ENCODE measurements around the gene NLGN2. TPM values are rescaled to one million over a fixed set of nuclear protein-coding genes. Genes with fewer than 3 reads are reported as not detected.

The NLGN2 gene
- total RNA-seq, 1 experiment from 2014 or later = 70.2 TPM

DNA sequence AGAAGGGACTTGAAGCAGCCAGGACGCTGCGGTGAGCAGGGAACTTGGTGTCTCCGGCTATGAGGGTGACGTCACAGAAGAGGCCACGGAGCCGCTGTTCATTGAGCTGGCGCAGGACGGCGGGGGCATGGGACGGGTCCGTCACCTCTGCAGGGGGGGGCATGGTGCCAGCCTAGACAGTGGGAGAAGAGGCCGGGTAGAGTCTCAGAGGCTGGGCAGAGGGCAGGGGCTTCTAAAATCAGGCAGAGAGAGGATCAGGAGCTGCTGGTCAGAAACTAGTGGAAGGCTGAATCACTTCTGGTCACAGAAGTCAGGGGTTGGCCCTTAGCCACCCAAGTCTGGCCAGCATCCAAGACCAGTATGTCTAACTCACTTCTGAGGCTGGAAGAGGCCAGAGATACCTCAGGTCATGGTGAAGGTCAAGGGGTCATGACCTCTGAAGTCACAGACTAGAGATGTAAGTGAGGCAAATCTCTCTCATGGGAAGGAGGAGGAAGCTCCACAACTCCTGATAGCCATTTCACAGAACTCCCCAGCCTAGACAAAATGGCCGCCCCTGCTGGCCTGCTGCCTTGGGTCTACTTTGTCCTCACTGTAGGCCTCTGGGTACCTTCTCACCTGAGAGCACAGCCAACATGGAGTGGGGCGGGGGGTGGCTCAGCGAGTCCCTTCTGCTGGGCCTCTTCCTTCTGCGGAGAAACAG lies 59.1 kb downstream of the NLGN2 start:
- no peaks in the 10 kb centered on the region; the same call in 1 of the 2 replicates for H3K4me1 ChIP-seq (ENCODE audit: insufficient read depth, low read length)
- peaks cover 2 to 18% (median 17%) of the 10 kb centered on the region in 3 experiments; a peak in 5 of 7 replicates for H3K36me3 Mint-ChIP-seq (ENCODE audit: insufficient read depth in 1 of 3, low read depth in 3 of 3)
- DNase-seq = no peak
- H3K79me1 ChIP-seq (ENCODE audit: insufficient read depth, low read depth, low read length, poor library complexity, severe bottlenecking) = no peaks in the 10 kb centered on the region
- H3K27ac Mint-ChIP-seq = peak overlapping the region in 2 of 3 experiments; percentile 44 to 91; a peak in 4 of 7 replicates
- H3K14ac ChIP-seq (ENCODE audit: insufficient read depth, low read length) = no peak overlapping the region; the same call in 1 of the 2 replicates
- no peaks in the 10 kb centered on the region for H3K9me3 ChIP-seq (ENCODE audit: control insufficient read depth, low read depth, low read length)
- H4K5ac ChIP-seq (ENCODE audit: insufficient read length, low read depth, low read length) = no peak overlapping the region
- H3K4me3 Mint-ChIP-seq = no peak overlapping the region
- H2AK5ac ChIP-seq (ENCODE audit: insufficient read length, low read length) = no peak overlapping the region
- no peak overlapping the region for H4K91ac ChIP-seq (ENCODE audit: insufficient read length, low read depth, low read length)
- H3K4me2 ChIP-seq (ENCODE audit: insufficient read depth, insufficient read length, low read length) = no peak overlapping the region
- no peaks in the 10 kb centered on the region for H3K79me2 ChIP-seq (ENCODE audit: insufficient read depth, low read length)
- no peak overlapping the region for H2BK12ac ChIP-seq (ENCODE audit: insufficient read length, low read depth, low read length)
- peaks cover 0 to 2% of the 10 kb centered on the region in 2 experiments for H3K4me1 Mint-ChIP-seq
- no peak overlapping the region for H3K9ac ChIP-seq (ENCODE audit: extremely low read depth, insufficient read length, low read length)
- H2BK5ac ChIP-seq (ENCODE audit: insufficient read length, low read length) = no peak overlapping the region
- no peak for TF ChIP-seq CTCF (conservative IDR thresholded peaks at IDR 0.05)
- H3K9me3 Mint-ChIP-seq = no peaks in the 10 kb centered on the region
- no peaks in the 10 kb centered on the region for H3K27me3 Mint-ChIP-seq (ENCODE audit: low read depth)
- H3K23ac ChIP-seq (ENCODE audit: insufficient read length, low read depth, low read length) = no peak overlapping the region
- no peak overlapping the region for H3T11ph ChIP-seq (ENCODE audit: low read length)
- H4K20me1 ChIP-seq (ENCODE audit: control insufficient read depth, insufficient read depth, insufficient read length) = peaks cover 2% of the 10 kb centered on the region
- no peak overlapping the region for H2BK120ac ChIP-seq (ENCODE audit: low read depth, low read length, poor library complexity, severe bottlenecking)
- H3K4ac ChIP-seq (ENCODE audit: low read depth, low read length) = no peak overlapping the region
- no peak overlapping the region for H2AFZ ChIP-seq (ENCODE audit: low read length)
- no peak overlapping the region for H3K27ac ChIP-seq (ENCODE audit: insufficient read length, low read depth, low read length)
- H2BK20ac ChIP-seq (ENCODE audit: low read depth, low read length, poor library complexity, severe bottlenecking) = no peak overlapping the region
- no peak overlapping the region for H3K18ac ChIP-seq (ENCODE audit: insufficient read length, low read depth, low read length)
- no CpG with 5 or more reads among the region's 16 CpGs for WGBS (ENCODE audit: extremely low coverage, insufficient read length, low lambda C conversion rate)
- no peaks in the 10 kb centered on the region for H3K23me2 ChIP-seq (ENCODE audit: insufficient read length, low read depth, low read length, poor library complexity, severe bottlenecking)
- no peaks in the 10 kb centered on the region for H3K27me3 ChIP-seq (ENCODE audit: insufficient read depth, low read length)
- no peak overlapping the region for H2BK15ac ChIP-seq (ENCODE audit: low read depth, low read length)
- no peak overlapping the region for H4K8ac ChIP-seq (replicated peaks; ENCODE audit: insufficient read length, low read depth, low read length)
- H3K56ac ChIP-seq (ENCODE audit: insufficient read length, low read depth, low read length) = no peak overlapping the region
